IPS DF 4.7 (cell line): ENCODE measurements around the gene RBM48.
"Not testable (repeated sequence)": the region's sequence is repeated elsewhere in the genome, so short reads cannot be mapped to it uniquely, and the experiment has no call there.

Experiments used
- DNase-seq: peaks from one replicate; pipeline ENCODE4 v3.0.0-alpha.2; 2013; ENCODE audit warnings: low spot score; ENCODE audit errors: extremely low read depth

RBM48 gene

GRCh38 chr7:92545116-92545515 is 16.5 kb downstream of the RBM48 start:
- DNase-seq = not testable (repeated sequence)

GRCh38 chr7:92546856-92547497 is 18.4 kb downstream of the RBM48 start:
- DNase-seq = no peak

- no peak for DNase-seq
These were observed 19.0 kb downstream of the RBM48 start for GRCh38 chr7:92547579-92547978.

GRCh38 chr7:92550194-92550593 is 21.6 kb downstream of the RBM48 start:
- DNase-seq = no peak

- no peak for DNase-seq
These were observed 28.7 kb downstream of the RBM48 start for GRCh38 chr7:92557249-92557648.

GRCh38 chr7:92557808-92558362 is 29.3 kb downstream of the RBM48 start:
- no peak for DNase-seq

GRCh38 chr7:92560602-92561001 is 32.0 kb downstream of the RBM48 start:
- no peak for DNase-seq

- no peak for DNase-seq
These were observed 34.8 kb downstream of the RBM48 start for GRCh38 chr7:92563345-92563744.

- DNase-seq = no peak
These were observed 38.9 kb downstream of the RBM48 start for GRCh38 chr7:92567460-92567859.

- DNase-seq = no peak
These were observed 40.5 kb downstream of the RBM48 start for GRCh38 chr7:92569137-92569536.

GRCh38 chr7:92576296-92576695 is 47.7 kb downstream of the RBM48 start:
- no peak for DNase-seq

GRCh38 chr7:92582948-92583347 is 54.4 kb downstream of the RBM48 start:
- DNase-seq = no peak

- no peak for DNase-seq
These were observed 56.4 kb downstream of the RBM48 start for GRCh38 chr7:92584953-92585352.

GRCh38 chr7:92586403-92586802 is 57.8 kb downstream of the RBM48 start:
- DNase-seq = no peak

GRCh38 chr7:92586841-92587240 is 58.2 kb downstream of the RBM48 start:
- DNase-seq = no peak
